Measurements from ENCODE around the gene STK24.

DNA sequence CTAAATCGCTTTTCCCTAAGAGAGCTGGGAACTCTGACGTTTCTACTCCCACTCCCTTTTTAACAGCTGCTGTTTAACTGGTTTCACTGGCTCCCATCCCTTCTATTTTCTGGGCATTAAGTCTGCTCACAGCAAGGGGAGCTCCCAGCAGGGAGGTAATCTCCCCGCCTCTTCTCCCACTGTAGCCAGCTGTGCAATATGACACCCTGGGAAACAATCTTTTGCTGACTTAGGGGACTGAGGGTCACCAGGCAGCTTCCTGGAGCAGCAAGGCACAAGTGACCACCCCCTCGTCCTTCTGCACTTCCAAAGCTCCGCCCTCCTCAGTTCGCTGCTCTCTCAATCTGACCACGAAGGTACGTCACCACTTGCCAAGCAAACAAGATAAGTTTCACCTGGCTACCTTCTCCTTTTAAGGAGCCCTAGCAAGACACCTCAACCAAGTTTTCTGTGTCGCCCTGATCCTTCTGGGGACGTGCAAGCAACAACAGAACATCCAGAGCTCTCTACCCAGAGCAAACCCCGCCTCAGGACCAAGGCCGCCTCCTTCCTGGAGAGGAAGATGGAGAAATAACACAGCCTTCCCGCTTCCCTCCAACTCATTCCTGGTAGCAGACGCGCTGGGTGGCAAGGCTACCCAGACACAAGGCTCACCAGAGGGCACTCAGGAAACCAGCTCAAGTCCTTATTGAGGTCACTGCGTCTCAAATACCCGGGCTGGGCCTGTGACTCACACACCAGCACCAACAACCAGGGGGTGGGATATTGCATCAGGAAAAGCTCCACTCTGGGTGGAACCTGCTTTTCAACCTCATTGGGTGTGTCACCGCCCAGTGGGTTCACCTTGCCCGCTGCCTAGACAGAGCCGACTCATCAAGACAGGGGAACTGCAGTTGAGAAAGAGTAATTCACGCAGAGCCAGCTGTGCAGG is 92.4 kb downstream of the STK24 start:
- TF ChIP-seq, protein P1, sequence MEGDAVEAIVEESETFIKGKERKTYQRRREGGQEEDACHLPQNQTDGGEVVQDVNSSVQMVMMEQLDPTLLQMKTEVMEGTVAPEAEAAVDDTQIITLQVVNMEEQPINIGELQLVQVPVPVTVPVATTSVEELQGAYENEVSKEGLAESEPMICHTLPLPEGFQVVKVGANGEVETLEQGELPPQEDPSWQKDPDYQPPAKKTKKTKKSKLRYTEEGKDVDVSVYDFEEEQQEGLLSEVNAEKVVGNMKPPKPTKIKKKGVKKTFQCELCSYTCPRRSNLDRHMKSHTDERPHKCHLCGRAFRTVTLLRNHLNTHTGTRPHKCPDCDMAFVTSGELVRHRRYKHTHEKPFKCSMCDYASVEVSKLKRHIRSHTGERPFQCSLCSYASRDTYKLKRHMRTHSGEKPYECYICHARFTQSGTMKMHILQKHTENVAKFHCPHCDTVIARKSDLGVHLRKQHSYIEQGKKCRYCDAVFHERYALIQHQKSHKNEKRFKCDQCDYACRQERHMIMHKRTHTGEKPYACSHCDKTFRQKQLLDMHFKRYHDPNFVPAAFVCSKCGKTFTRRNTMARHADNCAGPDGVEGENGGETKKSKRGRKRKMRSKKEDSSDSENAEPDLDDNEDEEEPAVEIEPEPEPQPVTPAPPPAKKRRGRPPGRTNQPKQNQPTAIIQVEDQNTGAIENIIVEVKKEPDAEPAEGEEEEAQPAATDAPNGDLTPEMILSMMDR (IDR thresholded peaks at IDR 0.05; ENCODE audit: low read length): no peak
- TF ChIP-seq EZH2 (optimal IDR thresholded peaks at IDR 0.05; ENCODE audit: low read depth, low read length): no peak

Measured in MM.1S (cell line).